Measurements from ENCODE around the gene DIDO1.
"Not testable (repeated sequence)": the region's sequence is repeated elsewhere in the genome, so short reads cannot be mapped to it uniquely, and the experiment has no call there.

Gene DIDO1

GRCh38 chr20:62880147-62880934, 46.0 kb downstream of the DIDO1 start:
- no peak for DNase-seq (ENCODE audit: low read depth, low spot score)

DNA sequence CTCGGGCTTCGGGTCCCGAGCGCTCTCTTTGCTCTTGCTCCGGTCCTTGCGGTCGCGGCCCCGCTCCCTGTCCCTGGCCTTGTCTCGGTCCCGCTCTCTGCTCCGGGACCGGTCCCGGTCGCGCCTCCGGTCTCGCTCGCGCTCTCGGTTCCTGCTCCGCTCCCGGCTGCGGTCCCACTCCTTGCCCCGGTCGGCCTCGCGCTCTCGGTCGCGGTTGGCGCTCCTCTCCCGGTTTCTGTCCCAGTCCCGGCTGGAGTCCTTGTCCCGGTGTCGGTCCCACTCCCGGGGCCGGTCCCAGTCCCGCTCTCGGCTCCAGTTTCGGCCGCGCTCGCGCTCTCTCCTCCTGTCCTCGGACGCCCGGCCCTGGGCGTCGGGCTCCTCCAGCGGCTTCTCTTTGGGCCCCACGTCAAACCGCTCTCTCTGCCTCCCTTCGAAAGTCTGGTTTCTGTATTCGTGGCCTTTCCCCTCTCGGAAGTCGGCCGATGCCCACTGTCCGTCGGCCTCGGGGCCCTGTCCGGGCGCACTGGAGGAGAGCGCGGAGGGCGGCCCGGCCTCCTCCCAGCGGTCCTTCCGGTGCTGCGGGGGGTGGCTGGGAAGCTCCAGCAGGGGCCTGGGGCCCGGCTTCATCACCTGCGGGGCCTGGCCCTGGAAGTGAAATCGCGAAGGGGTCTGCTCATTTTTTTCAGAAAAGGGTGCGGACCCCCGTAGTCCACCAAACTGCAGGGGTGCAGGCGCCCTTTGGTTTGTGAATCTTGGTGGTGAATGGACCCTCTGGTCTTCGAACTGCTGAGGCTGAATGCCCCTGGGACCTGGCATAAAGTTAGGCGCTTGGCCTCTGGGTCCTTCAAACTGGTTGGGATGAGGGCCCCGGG, 46.8 kb downstream of the DIDO1 start:
- DNase-seq (ENCODE audit: low read depth, low spot score): no peak

DNA sequence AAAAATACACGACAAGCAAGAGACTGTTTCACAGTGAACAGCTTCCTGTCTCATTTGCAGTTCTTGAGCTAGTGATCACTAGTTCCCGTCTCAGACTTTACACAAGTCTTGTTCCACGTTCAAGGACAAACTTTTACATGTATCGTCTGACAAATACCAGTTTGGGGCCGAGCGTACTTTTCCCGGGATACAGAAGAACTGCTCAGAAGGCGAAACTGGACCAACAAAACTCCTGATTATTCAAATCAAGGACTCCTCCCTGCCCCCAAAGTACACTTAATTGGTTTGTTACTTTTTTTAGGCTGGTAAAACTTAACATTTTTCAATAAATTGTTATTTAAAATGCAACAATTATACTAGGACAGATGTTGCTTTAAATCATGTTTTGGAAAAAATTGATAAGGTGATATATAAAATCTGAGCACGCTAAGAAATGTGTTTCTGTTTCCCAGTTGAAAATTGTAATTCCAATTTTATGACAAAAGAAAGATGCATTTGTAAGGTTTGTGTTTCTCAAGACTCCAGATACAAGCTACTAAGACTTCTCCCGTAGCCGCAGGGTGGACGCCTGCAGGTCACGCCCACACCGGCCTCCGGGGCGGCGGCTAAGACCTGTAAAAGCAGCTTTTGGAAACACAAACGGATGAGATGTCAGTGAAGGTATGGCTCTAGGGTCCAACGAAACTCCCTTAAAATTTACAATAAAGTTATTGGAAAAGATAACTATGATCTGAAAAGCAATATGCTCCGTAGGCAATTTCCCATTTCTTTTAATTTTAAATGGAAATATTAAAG, 47.9 kb downstream of the DIDO1 start:
- no peak for DNase-seq (ENCODE audit: low read depth, low spot score)

DNA sequence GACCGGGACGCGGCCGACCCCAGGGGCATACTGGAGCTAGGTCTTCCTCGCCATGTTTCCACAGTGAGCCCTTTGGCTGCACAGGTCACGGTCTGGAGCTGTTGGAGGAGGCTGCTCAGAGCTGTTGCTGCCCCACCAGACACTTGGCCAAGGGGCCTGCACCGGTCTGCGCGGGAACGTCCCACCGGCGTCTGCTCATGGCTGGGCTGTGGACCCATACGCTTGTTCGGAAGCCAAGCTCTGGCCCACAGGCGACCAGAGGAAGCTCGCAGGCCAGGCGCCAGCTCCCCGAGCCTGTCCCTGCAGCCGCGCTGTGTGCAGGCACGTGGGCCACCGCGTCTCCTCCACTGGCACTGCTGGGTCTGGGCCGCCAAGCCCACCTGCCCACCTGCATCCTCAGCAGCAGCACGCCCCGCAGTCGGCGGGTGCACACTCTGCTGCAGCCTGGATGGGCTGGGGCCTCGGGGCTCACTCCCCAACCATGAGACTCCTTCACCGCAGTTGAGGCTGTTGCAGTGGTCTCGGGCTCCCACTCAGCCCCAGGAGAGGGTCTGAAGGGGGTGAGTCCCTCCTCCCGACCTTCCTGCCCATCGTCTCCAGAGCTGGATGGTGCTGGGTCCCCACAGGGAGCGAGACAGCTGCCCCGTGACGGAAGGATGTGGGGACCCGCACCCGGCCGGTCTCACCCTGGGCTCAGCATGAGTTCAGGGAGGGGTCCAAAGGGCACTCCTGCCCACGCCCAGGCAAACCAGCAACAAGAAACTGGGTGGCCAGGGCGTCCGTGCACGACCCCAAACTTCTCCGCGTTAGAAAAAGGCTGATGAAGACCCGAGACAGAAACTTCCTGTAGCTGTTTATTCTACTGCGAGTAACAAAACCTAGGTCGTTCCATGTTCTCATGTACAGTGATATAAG, 49.1 kb downstream of the DIDO1 start:
- DNase-seq (ENCODE audit: low read depth, low spot score): no peak

DNA sequence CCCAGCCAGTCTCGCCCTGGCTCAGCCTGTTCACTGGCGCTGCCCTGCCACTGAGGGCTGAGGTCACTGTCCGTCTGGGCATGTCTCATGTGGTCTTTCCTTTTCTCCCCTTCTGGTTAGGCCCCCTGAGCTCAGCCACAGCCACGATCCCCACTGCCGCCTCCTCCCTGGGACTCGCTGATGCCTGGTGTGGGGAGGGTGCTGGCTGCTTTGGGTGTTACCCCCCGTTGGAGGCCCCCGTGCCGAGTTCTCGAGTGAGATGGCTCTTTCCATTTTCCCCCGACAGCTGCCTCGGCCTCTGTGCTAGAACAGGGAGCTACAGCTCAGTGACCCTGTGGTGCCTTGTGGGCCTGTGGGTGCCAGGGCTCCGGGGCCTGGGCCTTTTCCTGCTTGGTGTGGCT, 49.8 kb downstream of the DIDO1 start:
- DNase-seq (ENCODE audit: low read depth, low spot score): no peak

DNA sequence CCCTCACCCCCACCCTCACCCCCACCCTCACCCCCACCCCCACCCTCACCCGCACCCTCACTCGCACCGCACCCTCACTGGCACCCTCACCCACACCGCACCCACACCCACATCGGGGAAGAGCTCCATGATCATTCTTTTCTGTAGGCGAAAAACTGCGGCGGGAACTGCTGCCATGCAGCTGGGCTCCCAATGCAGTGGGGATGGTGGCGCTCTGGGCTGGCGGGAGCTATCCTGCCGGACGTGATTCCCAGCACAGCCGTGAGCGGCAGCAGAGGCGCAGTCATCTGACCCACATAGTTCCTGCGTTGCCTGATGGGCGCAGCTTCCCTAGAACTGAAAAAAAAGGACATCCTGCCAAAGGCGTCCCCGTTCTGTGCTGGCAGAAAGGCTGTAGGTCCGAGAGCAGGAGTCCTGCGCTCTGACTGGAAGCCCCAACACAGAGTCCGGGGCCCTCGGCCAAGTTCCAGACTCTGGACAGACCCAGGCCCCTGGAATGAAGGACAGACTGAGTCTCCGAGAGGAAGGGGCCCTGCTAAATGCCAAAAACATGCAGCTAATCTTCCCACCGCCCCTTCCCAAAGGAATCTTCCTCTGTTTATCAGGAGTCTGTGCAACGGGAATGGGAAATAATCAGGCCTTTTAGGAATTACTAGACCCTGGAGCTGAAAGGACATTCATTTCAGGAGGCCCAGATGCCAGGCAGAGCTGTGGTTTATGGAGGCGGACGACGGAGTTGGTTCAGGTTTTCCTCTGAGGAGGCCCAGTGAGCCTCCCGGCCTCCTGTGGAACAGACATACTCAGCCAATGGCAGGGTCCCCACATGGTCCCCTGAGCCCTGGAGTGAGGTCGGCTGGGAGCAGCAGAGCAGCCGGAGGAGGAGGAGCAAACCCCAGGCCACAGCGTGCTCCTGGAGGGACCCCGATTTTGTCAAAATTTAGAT, 50.6 kb downstream of the DIDO1 start:
- DNase-seq (ENCODE audit: low read depth, low spot score): no peak

DNA sequence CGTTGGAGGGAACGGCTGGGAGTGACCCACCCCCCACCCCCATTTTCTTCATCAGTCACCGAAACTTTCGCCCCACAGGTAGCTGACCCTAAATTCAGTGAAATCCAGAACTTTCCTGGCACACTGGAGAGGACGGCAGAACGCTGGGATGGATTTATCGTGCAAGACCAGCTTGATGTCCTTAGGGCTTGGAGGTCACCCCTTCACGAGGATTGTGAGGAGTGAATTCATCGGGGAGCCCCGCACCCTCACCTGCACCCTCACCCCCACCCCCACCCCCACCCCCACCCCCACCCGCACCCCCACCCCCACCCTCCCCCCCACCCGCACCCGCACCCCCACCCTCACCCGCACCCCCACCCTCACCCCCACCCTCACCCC, 51.4 kb downstream of the DIDO1 start:
- DNase-seq (ENCODE audit: low read depth, low spot score): no peak

DNA sequence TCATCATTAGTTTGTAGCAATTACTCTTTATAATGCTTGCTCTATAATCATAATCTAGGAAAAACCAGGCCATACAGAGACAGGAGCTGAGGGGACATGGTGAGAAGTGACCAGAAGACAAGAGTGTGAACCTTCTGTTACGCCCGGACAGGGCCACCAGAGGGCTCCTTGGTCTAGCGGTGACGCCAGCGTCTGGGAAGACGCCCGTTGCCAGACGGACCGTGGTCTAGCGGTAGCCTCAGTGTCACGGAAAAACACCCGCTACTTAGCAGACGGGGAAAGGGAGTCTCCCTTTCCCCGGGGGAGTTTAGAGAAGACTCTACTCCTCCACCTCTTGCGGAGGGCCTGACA, 52.6 kb downstream of the DIDO1 start:
- not testable (repeated sequence) for DNase-seq (ENCODE audit: low read depth, low spot score)

GRCh38 chr20:62873280-62873679, 53.0 kb downstream of the DIDO1 start:
- DNase-seq (ENCODE audit: low read depth, low spot score): no peak

DNA sequence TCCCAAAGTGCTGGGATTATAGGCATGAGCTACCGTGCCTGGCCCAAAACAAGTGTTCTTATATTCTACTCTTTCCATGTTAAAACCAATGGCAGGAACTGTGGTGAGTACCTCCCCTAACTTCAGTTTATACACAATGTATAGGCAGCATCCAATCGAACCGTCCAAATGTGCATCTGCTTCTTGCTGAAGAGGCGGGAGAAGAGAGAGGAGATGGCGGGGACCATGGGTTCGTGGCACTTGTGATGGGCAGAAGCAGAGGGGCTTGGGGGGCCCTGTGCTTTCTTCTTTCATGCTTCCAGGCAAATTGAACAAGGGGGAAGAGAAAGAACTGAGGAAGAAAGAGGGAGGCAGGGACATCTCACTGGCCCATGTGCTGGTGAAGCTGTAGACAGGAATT, 53.4 kb downstream of the DIDO1 start:
- DNase-seq (ENCODE audit: low read depth, low spot score): no peak

DNA sequence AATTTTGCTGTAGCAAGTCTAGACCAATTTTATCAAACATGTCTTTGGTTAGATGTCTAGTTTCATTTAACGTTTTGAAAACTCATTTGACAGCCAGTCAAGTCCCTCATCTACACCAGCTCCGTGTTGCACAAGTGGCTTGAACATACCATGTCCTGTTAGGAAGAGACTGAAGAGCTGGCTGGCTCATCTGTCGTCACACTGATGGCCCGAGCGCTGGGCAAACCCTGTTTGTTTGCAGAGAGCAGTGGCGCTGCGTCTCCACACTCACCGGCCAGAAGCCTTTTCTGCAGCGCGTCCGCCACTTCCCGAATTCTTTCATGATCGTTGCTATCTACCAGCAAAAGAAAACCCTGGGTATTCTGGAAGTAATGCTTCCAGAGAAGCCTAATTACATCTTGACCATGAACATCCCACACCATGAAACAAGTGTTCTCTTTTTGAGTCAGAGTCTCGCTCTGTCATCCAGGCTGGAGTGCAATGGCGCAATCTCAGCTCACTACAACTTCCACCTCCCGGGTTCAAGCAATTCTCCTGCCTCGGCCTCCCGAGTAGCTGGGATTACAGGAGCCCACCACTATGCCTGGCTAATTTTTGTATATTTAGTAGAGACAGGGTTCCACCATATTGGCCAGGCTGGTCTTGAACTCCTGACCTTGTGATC, 54.0 kb downstream of the DIDO1 start:
- no peak for DNase-seq (ENCODE audit: low read depth, low spot score)

- no peak for DNase-seq (ENCODE audit: low read depth, low spot score)
Measured at GRCh38 chr20:62864207-62864606, 62.1 kb downstream of the DIDO1 start.

DNA sequence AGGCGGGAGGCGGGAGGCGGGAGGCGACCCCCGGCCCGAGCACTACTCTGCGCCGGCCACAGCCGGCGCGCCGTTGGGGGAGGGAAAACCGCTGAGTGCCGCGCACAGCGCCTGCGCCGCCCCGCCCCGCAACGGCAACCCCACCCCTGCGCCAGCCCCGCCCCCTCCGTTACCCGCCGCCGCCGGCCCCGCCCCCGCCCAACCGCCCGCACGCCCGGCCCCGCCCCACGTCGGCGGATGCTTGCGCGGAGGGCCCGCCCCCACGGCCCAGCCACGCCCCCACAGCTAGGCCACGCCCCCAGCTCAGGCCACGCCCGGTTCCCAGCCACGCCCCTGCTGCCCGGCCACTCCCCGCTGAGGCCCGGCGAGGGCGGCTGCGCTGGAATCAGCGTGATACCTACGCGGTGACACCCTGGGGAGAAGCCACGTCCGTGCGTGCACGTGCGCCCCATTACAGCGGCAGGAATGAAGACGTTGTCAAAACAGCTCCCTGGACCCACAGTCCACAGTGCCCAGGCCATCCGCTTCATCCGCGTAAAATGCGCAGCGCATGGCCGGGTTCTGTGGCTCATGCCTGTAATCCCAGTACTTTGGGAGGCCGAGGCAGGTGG, 64.5 kb downstream of the DIDO1 start, which contains the start of gene TCFL5:
Gene TCFL5, minus strand, starts transcription at position 97 of the 611 bp plus-strand sequence. CDS start 152 bp downstream, outside the sequence.
- DNase-seq (ENCODE audit: low read depth, low spot score): no peak

- DNase-seq (ENCODE audit: low read depth, low spot score): no peak
Measured at GRCh38 chr20:62860924-62861691, 65.2 kb downstream of the DIDO1 start.

DNA sequence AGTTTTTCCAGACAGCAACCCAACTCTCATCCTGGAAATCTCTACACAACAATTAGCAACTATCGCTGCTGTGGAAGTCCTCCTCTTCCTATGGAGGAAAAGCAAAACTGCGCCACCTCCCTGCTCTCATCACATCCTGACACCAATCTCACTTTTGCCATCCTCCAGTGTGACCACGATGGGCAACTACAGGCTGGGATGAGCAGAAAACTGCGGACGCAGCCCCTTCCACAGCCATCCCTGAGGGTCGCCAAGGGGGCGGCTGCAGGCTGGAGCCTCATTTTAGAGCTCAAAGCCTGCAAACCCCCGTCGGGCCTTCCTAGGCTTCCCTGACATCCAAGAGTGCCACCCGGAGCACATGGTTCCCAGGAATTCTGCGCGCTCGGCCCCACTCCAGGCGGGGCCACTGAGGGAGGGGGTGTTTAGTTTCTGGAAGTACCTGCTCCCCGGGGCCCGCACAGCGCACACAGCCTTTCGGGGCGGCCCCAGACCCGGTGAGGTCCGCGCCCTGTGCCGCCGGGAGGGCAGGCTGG, 65.8 kb downstream of the DIDO1 start:
- DNase-seq (ENCODE audit: low read depth, low spot score): no peak

DNA sequence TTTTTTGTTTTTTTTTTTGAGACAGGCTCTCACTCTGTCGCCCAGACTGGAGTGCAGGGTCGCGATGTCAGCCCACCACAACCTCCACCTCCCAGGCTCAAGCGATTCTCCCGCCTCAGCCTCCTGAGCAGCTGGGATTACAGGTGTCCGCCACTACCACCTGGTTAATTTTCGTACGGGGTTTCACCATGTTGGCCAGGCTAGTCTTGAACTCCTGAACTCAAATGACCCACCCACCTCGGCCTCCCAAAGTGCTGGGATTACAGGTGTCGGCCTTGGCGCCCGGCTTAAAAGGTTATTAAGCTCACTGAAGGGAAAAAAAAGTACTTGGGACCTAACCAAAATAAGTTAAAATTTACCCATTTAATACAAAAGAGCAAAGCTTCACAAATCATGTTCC, 66.6 kb downstream of the DIDO1 start:
- no peak for DNase-seq (ENCODE audit: low read depth, low spot score)

DNA sequence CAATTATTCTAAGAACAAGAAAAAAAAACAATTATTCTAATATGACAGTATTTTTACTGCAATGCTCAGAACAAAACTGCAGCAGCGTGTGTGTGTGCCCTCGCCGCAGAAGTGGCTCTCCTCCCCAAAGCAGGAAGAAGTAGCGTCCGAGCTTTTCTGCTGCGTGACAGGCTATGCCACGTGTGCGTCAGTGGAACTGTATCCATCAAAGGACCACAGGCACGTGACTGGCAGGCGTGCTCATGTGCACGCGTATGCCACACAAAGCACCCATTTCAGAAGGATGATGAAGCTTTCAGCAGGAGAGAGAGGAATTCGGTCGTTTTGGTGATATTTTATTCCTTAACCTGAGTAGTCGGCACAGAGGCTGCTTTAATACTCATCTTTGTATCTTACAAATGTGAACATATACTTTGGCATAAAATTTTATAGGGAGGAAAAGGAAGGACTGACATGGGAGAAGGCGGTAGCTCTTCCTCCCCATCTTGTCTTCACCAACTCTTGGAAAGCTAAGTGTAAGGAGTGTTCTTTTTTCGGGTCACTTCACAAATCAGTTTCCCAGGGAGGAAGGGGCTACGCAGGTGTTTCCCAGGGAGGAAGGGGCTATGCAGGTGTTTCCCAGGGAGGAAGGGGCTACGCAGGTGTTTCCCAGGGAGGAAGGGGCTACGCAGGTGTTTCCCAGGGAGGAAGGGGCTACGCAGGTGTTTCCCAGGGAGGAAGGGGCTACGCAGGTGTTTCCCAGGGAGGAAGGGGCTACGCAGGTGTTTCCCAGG, 68.1 kb downstream of the DIDO1 start:
- no peak for DNase-seq (ENCODE audit: low read depth, low spot score)
